HG02870 (cell line): ENCODE results near the gene RUNDC3A.

ENCODE experiments used
- ATAC-seq: cut with Tn5 transposase; IDR thresholded peaks from one replicate; pipeline ENCODE4 v1.9.1; 2021; ENCODE audit warnings: mild to moderate bottlenecking, moderate library complexity; ENCODE audit not compliant: unreplicated experiment

Gene RUNDC3A

GRCh38 chr17:44308320-44308818 is at the start of gene RUNDC3A:
Gene RUNDC3A, plus strand, starts transcription at chr17:44308601. Its CDS starts 232 bp downstream, at chr17:44308833.
- no peak for ATAC-seq

- no peak for ATAC-seq
These were observed 49.5 kb upstream of the RUNDC3A start for GRCh38 chr17:44258811-44259351.

- ATAC-seq = no peak
These were observed 48.1 kb upstream of the RUNDC3A start for GRCh38 chr17:44260296-44260695.

GRCh38 chr17:44262654-44263225 is 45.7 kb upstream of the RUNDC3A start:
- no peak for ATAC-seq

GRCh38 chr17:44263345-44263902 is 45.0 kb upstream of the RUNDC3A start:
- no peak for ATAC-seq

- ATAC-seq = no peak
These were observed 41.8 kb upstream of the RUNDC3A start for GRCh38 chr17:44266402-44267164.

GRCh38 chr17:44267165-44267455 is 41.3 kb upstream of the RUNDC3A start:
- no peak for ATAC-seq

- no peak for ATAC-seq
These were observed 40.4 kb upstream of the RUNDC3A start, which contains the start of gene SLC4A1 for GRCh38 chr17:44267818-44268490. Gene SLC4A1, minus strand, starts transcription at chr17:44268135. Its CDS starts 5,269 bp downstream, at chr17:44262866.

GRCh38 chr17:44268709-44269534 is 39.5 kb upstream of the RUNDC3A start:
- ATAC-seq = no peak

- no peak for ATAC-seq
These were observed 38.7 kb upstream of the RUNDC3A start for GRCh38 chr17:44269535-44270240.

GRCh38 chr17:44272321-44272951 is 36.0 kb upstream of the RUNDC3A start:
- ATAC-seq = no peak

GRCh38 chr17:44272954-44273353 is 35.4 kb upstream of the RUNDC3A start:
- no peak for ATAC-seq

- ATAC-seq = no peak
These were observed 34.8 kb upstream of the RUNDC3A start for GRCh38 chr17:44273607-44274006.

GRCh38 chr17:44277976-44278375 is 30.4 kb upstream of the RUNDC3A start:
- no peak for ATAC-seq

- no peak for ATAC-seq
These were observed 29.1 kb upstream of the RUNDC3A start for GRCh38 chr17:44279346-44279665.

GRCh38 chr17:44279666-44280391 is 28.6 kb upstream of the RUNDC3A start:
- peak; percentile 75 for ATAC-seq

- no peak for ATAC-seq
These were observed 27.9 kb upstream of the RUNDC3A start for GRCh38 chr17:44280392-44280937.

GRCh38 chr17:44281570-44281969 is 26.8 kb upstream of the RUNDC3A start:
- ATAC-seq = no peak

GRCh38 chr17:44282264-44282663 is 26.1 kb upstream of the RUNDC3A start:
- ATAC-seq = no peak
